H1 (cell line): ENCODE results near the gene CAMTA1.

Source experiments
- CTCF ChIP-seq, 3 experiments: IDR thresholded peaks; 1 replicate in 2 of 3; 2 replicates in 1 of 3; pipeline versions ENCODE4 v1.5.1 to v1.6.1; 2011; ENCODE audit warnings: low read length in 3 of 3, mild to moderate bottlenecking in 3 of 3, inconsistent platforms in 2 of 3, low read depth in 1 of 3, moderate library complexity in 1 of 3; ENCODE audit not compliant: insufficient read depth in 1 of 3; ENCODE audit errors: control extremely low read depth in 1 of 3
- GABPA ChIP-seq: IDR thresholded peaks from 2 replicates; pipeline ENCODE4 v1.6.1; 2011; ENCODE audit warnings: mild to moderate bottlenecking, low read length, moderate library complexity, borderline replicate concordance; ENCODE audit not compliant: insufficient read depth
- MAFK ChIP-seq: IDR thresholded peaks from 2 replicates; pipeline ENCODE4 v1.6.1; 2012; ENCODE audit warnings: low read depth, mild to moderate bottlenecking, improper control_type of control experiment, low read length
- POLR2A ChIP-seq, 2 experiments: IDR thresholded peaks; 1 replicate in 1 of 2; 2 replicates in 1 of 2; pipeline ENCODE4 v1.6.1; 2011; ENCODE audit warnings: low read depth in 2 of 2, low read length in 2 of 2, mild to moderate bottlenecking in 2 of 2; ENCODE audit errors: control extremely low read depth in 1 of 2
- RXRA ChIP-seq: IDR thresholded peaks from 2 replicates; pipeline ENCODE4 v1.6.1; 2011; ENCODE audit warnings: low read depth, mild to moderate bottlenecking, low read length, moderate library complexity; ENCODE audit not compliant: insufficient read depth
- SIN3A ChIP-seq, 2 experiments: IDR thresholded peaks in 1 of 2; conservative IDR thresholded peaks in 1 of 2; 2 replicates each; pipeline ENCODE4 v1.6.1; 2011 to 2012; ENCODE audit warnings: low read length in 2 of 2, improper control_type of control experiment in 1 of 2, low read depth in 1 of 2, mild to moderate bottlenecking in 1 of 2
- TAF1 ChIP-seq: IDR thresholded peaks from 2 replicates; pipeline ENCODE4 v1.6.1; 2011; ENCODE audit warnings: mild to moderate bottlenecking, low read depth, low read length

- TF ChIP-seq SIN3A (conservative IDR thresholded peaks at IDR 0.05 in 1 of 2, IDR thresholded peaks at IDR 0.05 in 1 of 2; ENCODE audit: low read depth in 1 of 2, low read length in 2 of 2) (no peak), GABPA (no peak), POLR2A (IDR thresholded peaks at IDR 0.05; ENCODE audit: control extremely low read depth in 1 of 2, low read depth in 2 of 2, low read length in 2 of 2) (no peak), MAFK (no peak), CTCF (IDR thresholded peaks at IDR 0.05; ENCODE audit: control extremely low read depth in 1 of 3, insufficient read depth in 1 of 3, low read depth in 1 of 3, low read length in 3 of 3) (no peak), RXRA (no peak), TAF1 (no peak)
Measured at GRCh38 chr1:7196036-7196911, 411.0 kb downstream of the CAMTA1 start.
